Stimulated activated CD8-positive, alpha-beta memory T cell treated with anti-CD3 and anti-CD28 coated beads, Interleukin-4, amount 100 ng/mL, for 1 hour (primary cell): ENCODE measurements around the gene ALOXE3.

Experiments
- DNase-seq, 2 donors: peaks; one replicate each; pipeline ENCODE4 v3.0.0-alpha.2; 2020; ENCODE audit warnings: low read depth in 2 of 2, low spot score in 1 of 2

Gene ALOXE3

GRCh38 chr17:8142887-8143580, 24.7 kb upstream of the ALOXE3 start:
- no peak for DNase-seq

GRCh38 chr17:8142158-8142886, 24.0 kb upstream of the ALOXE3 start:
- DNase-seq: no peak

GRCh38 chr17:8141741-8142140, 23.4 kb upstream of the ALOXE3 start:
- no peak for DNase-seq

GRCh38 chr17:8141045-8141444, 22.7 kb upstream of the ALOXE3 start:
- no peak for DNase-seq

- DNase-seq: no peak
These were observed 22.0 kb upstream of the ALOXE3 start for GRCh38 chr17:8140065-8141029.

- peak; percentile 90 to 94 for DNase-seq
These were observed 20.5 kb upstream of the ALOXE3 start for GRCh38 chr17:8138672-8139371.

GRCh38 chr17:8138374-8138671, 20.0 kb upstream of the ALOXE3 start:
- no peak for DNase-seq

- no peak for DNase-seq
These were observed 19.5 kb upstream of the ALOXE3 start for GRCh38 chr17:8137645-8138373.

- DNase-seq: no peak
These were observed 15.6 kb upstream of the ALOXE3 start for GRCh38 chr17:8133941-8134340.

- no peak for DNase-seq
These were observed 15.1 kb upstream of the ALOXE3 start for GRCh38 chr17:8133399-8133798.

- DNase-seq: no peak
These were observed 13.6 kb upstream of the ALOXE3 start for GRCh38 chr17:8131844-8132441.

GRCh38 chr17:8128125-8128784, 9.9 kb upstream of the ALOXE3 start:
- no peak for DNase-seq

GRCh38 chr17:8126491-8127066, 8.3 kb upstream of the ALOXE3 start:
- DNase-seq: no peak

GRCh38 chr17:8125947-8126490, 7.7 kb upstream of the ALOXE3 start:
- DNase-seq: no peak

- DNase-seq: peak; percentile 76 to 84
These were observed 7.0 kb upstream of the ALOXE3 start for GRCh38 chr17:8125154-8125946.

- no peak for DNase-seq
These were observed 6.2 kb upstream of the ALOXE3 start for GRCh38 chr17:8124350-8125153.

GRCh38 chr17:8123695-8124349, 5.5 kb upstream of the ALOXE3 start, which contains the start of gene HES7:
Gene HES7 (minus strand): TSS chr17:8124106. CDS start chr17:8124084, 22 bp downstream.
- no peak for DNase-seq
